Fibroblast of gingiva (primary cell): ENCODE data around the gene CD180.
A peak's percentile ranks its signal among the peaks of the same experiment; 100 is the strongest.

Experiments
- DNase-seq: peaks from one replicate; pipeline ENCODE4 v3.0.0-alpha.2; 2011; ENCODE audit warnings: low read depth

The CD180 gene

GRCh38 chr5:67160985-67161384, 35.6 kb downstream of the CD180 start:
- peak; percentile 72 for DNase-seq

GRCh38 chr5:67160272-67160671, 36.3 kb downstream of the CD180 start:
- no peak for DNase-seq

GRCh38 chr5:67156976-67157583, 39.5 kb downstream of the CD180 start:
- DNase-seq: no peak

GRCh38 chr5:67154556-67155206, 41.9 kb downstream of the CD180 start:
- DNase-seq: no peak

- no peak for DNase-seq
Measured at GRCh38 chr5:67153292-67153691, 43.3 kb downstream of the CD180 start.

DNA sequence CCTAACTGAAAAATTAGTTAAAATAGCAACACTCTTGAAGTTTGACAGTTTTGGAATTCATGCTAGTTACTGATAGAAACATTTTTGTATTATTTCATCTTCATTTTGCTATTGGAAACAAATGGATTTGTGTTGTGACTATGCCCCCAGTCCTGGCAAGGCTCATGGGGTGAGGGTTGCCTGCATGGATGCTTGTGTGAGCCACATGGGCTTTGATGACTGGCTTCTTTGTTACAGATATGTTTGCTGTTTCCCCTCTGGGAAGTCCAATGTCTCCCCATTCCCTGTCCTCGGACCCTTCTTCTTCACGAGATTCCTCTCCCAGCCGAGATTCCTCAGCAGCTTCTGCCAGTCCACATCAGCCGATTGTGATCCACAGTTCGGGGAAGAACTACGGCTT, 44.2 kb downstream of the CD180 start:
- no peak for DNase-seq

- peak; percentile 47 for DNase-seq
Measured at GRCh38 chr5:67149951-67150523, 46.6 kb downstream of the CD180 start.

GRCh38 chr5:67149057-67149950, 47.3 kb downstream of the CD180 start:
- no peak for DNase-seq

DNA sequence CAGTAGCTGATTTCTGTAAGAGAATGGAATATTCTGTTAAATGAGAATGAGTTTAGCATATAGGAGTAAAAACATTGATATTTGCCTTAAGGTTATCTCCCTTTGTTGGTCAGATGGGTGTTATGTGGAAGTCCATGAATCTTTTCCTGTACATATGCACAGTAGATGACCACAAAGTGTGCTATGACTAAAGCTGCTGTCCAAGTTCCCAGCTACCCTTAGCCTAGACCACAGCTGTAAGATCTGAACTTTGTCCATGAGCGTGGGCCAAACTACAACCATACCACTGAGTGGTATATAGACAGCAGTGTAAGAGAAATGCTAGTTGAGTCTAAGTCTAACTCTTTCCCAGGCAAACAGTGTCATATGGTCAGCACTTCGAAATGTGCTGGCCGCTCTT, 48.8 kb downstream of the CD180 start:
- DNase-seq: no peak

DNA sequence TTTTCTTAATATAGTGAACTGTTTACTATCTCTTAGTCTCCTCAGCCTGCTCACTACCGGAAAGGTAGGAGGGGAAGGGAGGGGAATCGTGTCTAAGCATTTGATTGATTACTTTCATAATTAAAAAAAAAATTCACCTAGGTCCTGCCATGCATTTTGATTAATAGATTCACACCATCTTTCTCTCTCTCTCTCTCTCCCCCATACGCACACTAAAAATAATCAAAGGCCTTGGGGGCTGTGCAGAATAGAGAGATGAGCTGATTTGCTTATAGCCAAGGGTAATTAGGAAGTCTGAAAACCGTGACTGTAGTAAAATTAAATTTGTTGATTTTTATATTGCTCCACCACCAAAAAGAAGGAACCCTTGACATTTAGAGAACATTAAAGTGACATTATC, 49.6 kb downstream of the CD180 start:
- no peak for DNase-seq

GRCh38 chr5:67146574-67146973, 50.0 kb downstream of the CD180 start:
- peak; percentile 45 for DNase-seq

DNA sequence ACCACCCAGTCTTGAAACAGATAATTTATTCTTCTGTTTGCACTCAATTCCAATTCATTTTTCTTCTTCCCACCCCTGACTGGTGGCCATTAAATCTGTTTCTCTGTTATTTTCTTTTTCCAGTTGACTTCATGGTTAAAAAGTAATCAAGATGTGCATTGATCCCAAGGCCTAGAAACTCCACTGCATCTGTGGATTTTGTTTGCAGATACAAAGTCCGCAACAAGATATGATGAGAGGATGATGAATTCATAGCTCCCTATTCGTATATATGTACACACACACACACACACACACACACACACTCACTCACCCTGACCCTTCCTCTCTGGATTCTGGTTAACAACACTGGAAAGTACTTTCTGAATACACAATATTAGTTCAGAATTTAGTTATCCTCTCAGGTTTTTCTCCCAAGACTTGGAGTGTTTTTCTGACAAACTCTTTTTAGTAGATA, 52.4 kb downstream of the CD180 start:
- no peak for DNase-seq

- no peak for DNase-seq
Measured at GRCh38 chr5:67143549-67143948, 53.0 kb downstream of the CD180 start.

- DNase-seq: no peak
Measured at GRCh38 chr5:67142816-67143215, 53.8 kb downstream of the CD180 start.

DNA sequence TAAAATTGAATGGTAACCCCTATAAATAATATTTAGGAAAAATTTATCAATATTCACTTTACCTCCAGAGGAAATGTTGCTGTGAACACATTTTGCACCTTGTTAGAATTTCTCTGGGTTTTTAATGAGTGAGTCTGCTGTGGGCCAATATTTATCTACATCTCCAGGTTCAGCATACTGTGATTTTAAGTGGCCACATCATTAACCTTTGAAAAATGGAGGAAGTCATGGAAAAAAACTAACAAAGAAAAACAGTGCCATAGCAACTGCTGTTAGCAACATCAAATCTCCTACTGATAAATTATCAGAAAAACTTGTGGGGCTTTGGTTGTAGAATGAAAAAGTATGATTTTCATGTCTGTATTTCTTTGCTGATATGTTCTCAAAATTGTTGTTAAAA, 55.0 kb downstream of the CD180 start:
- no peak for DNase-seq

- DNase-seq: no peak
Measured at GRCh38 chr5:67140413-67140812, 56.2 kb downstream of the CD180 start.

DNA sequence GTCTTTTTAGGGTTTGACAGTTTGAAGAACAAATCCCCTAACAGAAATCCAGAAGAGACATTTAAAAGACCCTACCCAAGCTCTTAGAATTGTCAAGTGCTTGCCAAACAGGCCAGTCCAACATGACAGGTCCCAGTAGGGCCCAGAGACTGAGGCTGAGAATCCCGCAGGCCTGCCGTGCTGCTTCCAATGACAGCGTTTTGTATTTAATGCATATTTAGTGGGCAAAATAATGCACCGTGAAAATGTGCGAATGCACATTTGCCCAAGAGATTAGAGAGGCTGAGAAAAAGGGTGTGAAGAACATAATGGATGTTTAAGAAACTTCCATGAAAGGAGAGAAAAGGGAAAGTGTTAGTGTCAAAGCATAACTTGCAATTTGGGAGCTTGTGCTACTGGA, 57.6 kb downstream of the CD180 start:
- DNase-seq: no peak

- no peak for DNase-seq
Measured at GRCh38 chr5:67135381-67135984, 61.1 kb downstream of the CD180 start.

DNA sequence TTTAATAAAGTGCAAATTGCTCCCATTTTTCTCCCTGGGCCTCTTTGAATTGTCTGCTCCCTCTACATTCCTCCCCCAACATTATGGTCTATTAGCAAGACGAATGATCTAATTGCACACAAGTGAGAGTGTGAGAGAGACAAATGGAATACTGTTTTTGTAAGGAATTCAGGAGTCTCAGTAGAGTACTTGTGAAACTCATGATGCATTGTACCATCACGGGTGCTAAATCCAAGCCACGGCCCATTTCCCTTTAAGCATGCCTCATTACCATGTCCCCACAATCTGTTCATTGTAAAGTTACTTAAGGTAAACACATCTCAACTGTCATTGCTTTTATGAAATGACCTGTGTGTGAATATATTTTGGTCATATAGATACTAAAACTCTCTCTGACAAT, 62.8 kb downstream of the CD180 start:
- DNase-seq: no peak

GRCh38 chr5:67133217-67133616, 63.4 kb downstream of the CD180 start:
- no peak for DNase-seq

DNA sequence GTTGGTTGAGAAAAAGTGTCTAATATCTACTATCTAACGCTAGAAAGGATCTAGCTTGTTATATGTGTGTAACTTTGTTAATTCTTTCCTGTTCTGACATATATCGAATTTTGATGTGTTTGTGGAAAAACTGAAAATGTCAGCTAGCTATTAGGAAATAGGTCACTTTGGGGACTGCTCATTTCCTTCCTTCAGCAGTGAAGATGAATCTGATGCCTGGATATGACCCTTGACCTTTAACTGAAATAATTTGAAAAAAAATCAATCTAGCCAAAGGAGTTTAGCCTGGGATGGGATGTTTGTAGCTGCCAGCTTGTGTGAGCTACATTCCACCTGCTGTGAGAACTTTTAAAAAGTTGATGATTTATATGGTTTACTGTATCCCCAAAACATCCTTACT, 66.8 kb downstream of the CD180 start:
- DNase-seq: no peak
